Tibial nerve (tissue), 4 donors: ENCODE measurements around the gene KL.

Source experiments
- CTCF ChIP-seq, 5 experiments: fragments of 200-600 bp in 3 of 5; fragments of 450-650 bp in 2 of 5; sonication (generic) in 3 of 5; IDR thresholded peaks; one replicate each; pipeline ENCODE4 v1.5.1; 2016 to 2019; ENCODE audit warnings: antibody characterized with exemption in 5 of 5, mild to moderate bottlenecking in 3 of 5, moderate library complexity in 2 of 5
- EP300 ChIP-seq, 2 donors: sonication (generic); formaldehyde crosslinking; IDR thresholded peaks; one replicate each; pipeline ENCODE4 v1.6.1; 2017; ENCODE audit warnings: antibody characterized with exemption in 2 of 2, mild to moderate bottlenecking in 1 of 2
- POLR2A ChIP-seq, 2 donors: fragments of 450-650 bp; IDR thresholded peaks; one replicate each; pipeline ENCODE4 v1.6.1; 2017; ENCODE audit warnings: antibody characterized with exemption in 2 of 2, mild to moderate bottlenecking in 2 of 2, moderate library complexity in 2 of 2

- no peak for TF ChIP-seq CTCF (IDR thresholded peaks at IDR 0.05)
- no peak for TF ChIP-seq POLR2A (IDR thresholded peaks at IDR 0.05)
- no peak for TF ChIP-seq EP300 (IDR thresholded peaks at IDR 0.05)
These were observed 84.7 kb downstream of the KL start for GRCh38 chr13:33100886-33101285.
